Erythroblast (primary cell): ENCODE measurements around the gene CACNA2D2.

ENCODE experiments used
- DNase-seq, 2 experiments: peaks; one replicate each; lab custom pipeline; 2025; lab: John Stamatoyannopoulos, UW
- GATA1 ChIP-seq: IDR thresholded peaks from 2 replicates; pipeline ENCODE4 v1.6.1; 2011; ENCODE audit warnings: low read depth, mild to moderate bottlenecking, control low read depth, low read length, moderate library complexity
- POLR2A ChIP-seq: IDR thresholded peaks from 2 replicates; pipeline ENCODE4 v1.6.1; 2011; ENCODE audit warnings: mild to moderate bottlenecking, low read length

CACNA2D2 gene

GRCh38 chr3:50478051-50478450 is 25.4 kb downstream of the CACNA2D2 start:
- DNase-seq = no peak
- no peak for TF ChIP-seq GATA1
- no peak for TF ChIP-seq POLR2A

GRCh38 chr3:50475348-50475747 is 28.1 kb downstream of the CACNA2D2 start:
- no peak for DNase-seq
- TF ChIP-seq GATA1 = no peak
- no peak for TF ChIP-seq POLR2A

GRCh38 chr3:50474717-50475116 is 28.7 kb downstream of the CACNA2D2 start:
- TF ChIP-seq GATA1 (no peak), POLR2A (no peak)
- no peak for DNase-seq

- no peak for DNase-seq
- TF ChIP-seq GATA1 = no peak
- no peak for TF ChIP-seq POLR2A
Observed at GRCh38 chr3:50473768-50474167, 29.7 kb downstream of the CACNA2D2 start.

GRCh38 chr3:50472958-50473357 is 30.5 kb downstream of the CACNA2D2 start:
- TF ChIP-seq GATA1 = no peak
- TF ChIP-seq POLR2A = no peak
- no peak for DNase-seq

GRCh38 chr3:50470658-50471057 is 32.8 kb downstream of the CACNA2D2 start:
- DNase-seq = no peak
- TF ChIP-seq POLR2A = no peak
- TF ChIP-seq GATA1 = no peak

- TF ChIP-seq POLR2A = no peak
- TF ChIP-seq GATA1 = no peak
- no peak for DNase-seq
Observed at GRCh38 chr3:50467919-50468318, 35.5 kb downstream of the CACNA2D2 start.

GRCh38 chr3:50466177-50466576 is 37.3 kb downstream of the CACNA2D2 start:
- TF ChIP-seq POLR2A (no peak), GATA1 (no peak)
- DNase-seq = no peak

GRCh38 chr3:50464569-50464968 is 38.9 kb downstream of the CACNA2D2 start:
- no peak for DNase-seq
- TF ChIP-seq GATA1 (no peak), POLR2A (no peak)

GRCh38 chr3:50459785-50460184 is 43.6 kb downstream of the CACNA2D2 start:
- TF ChIP-seq POLR2A = no peak
- no peak for TF ChIP-seq GATA1
- DNase-seq = no peak

GRCh38 chr3:50457988-50458387 is 45.4 kb downstream of the CACNA2D2 start:
- DNase-seq = no peak
- no peak for TF ChIP-seq POLR2A
- TF ChIP-seq GATA1 = no peak

- DNase-seq = no peak
- TF ChIP-seq POLR2A = no peak
- TF ChIP-seq GATA1 = no peak
Observed at GRCh38 chr3:50455161-50456018, 48.0 kb downstream of the CACNA2D2 start.

GRCh38 chr3:50454481-50455070 is 48.9 kb downstream of the CACNA2D2 start:
- TF ChIP-seq GATA1 = no peak
- TF ChIP-seq POLR2A = no peak
- no peak for DNase-seq

GRCh38 chr3:50453907-50454306 is 49.5 kb downstream of the CACNA2D2 start:
- TF ChIP-seq GATA1 (no peak), POLR2A (no peak)
- DNase-seq = no peak
